ENCODE measurements around the gene TRPM4. TPM values are rescaled to one million over a fixed set of nuclear protein-coding genes. Genes with fewer than 3 reads are reported as not detected.
"Not testable (repeated sequence)": the region's sequence is repeated elsewhere in the genome, so short reads cannot be mapped to it uniquely, and the experiment has no call there.

The TRPM4 gene
- polyA plus RNA-seq, 3 donors from 2014 or later = 0.17 TPM; not detected in 2

GRCh38 chr19:49132974-49133609 lies 24.5 kb upstream of the TRPM4 start:
- Mint-ChIP-seq H3K27ac (no peak overlapping the region), H3K4me3 (peak overlapping the region in 4 of 5 donors; percentile 64 to 86 (median 76)), H3K36me3 (peaks cover 0 to 4% (median 4%) of the 10 kb centered on the region in 3 donors), H3K27me3 (ENCODE audit: low read depth in 3 of 3) (peaks cover 2 to 3% (median 3%) of the 10 kb centered on the region in 3 donors), H3K9me3 (no peaks in the 10 kb centered on the region), H3K4me1 (peaks cover 19 to 22% of the 10 kb centered on the region in 2 donors)
- DNase-seq = no peak

- Mint-ChIP-seq H3K36me3 (peaks cover 0 to 4% (median 4%) of the 10 kb centered on the region in 3 donors), H3K9me3 (no peaks in the 10 kb centered on the region), H3K4me3 (peak overlapping the region; percentile 18 to 86 (median 75)), H3K27me3 (ENCODE audit: low read depth in 3 of 3) (peaks cover 0 to 3% (median 2%) of the 10 kb centered on the region in 3 donors), H3K4me1 (peaks cover 11 to 15% of the 10 kb centered on the region in 2 donors), H3K27ac (no peak overlapping the region)
- peak in 2 of 3 donors; percentile 26 to 49 for DNase-seq
Measured at GRCh38 chr19:49133621-49134454, 23.8 kb upstream of the TRPM4 start.

- H3K27me3 Mint-ChIP-seq (ENCODE audit: low read depth in 3 of 3) = peaks cover 0 to 3% (median 2%) of the 10 kb centered on the region in 3 donors
- DNase-seq = no peak
- no peaks in the 10 kb centered on the region for H3K9me3 Mint-ChIP-seq
- H3K4me1 Mint-ChIP-seq = peaks cover 7 to 13% of the 10 kb centered on the region in 2 donors
- no peak overlapping the region for H3K27ac Mint-ChIP-seq
- H3K36me3 Mint-ChIP-seq = peaks cover 0 to 4% (median 4%) of the 10 kb centered on the region in 3 donors
- no peak overlapping the region for H3K4me3 Mint-ChIP-seq
Measured at GRCh38 chr19:49135686-49136085, 21.9 kb upstream of the TRPM4 start.

- Mint-ChIP-seq H3K4me3 (no peak overlapping the region), H3K4me1 (peaks cover 7 to 15% of the 10 kb centered on the region in 2 donors), H3K27me3 (ENCODE audit: low read depth in 3 of 3) (peaks cover 0 to 5% (median 2%) of the 10 kb centered on the region in 3 donors), H3K36me3 (peaks cover 0 to 8% (median 4%) of the 10 kb centered on the region in 3 donors), H3K9me3 (no peaks in the 10 kb centered on the region), H3K27ac (peak overlapping the region in 1 of 6 donors; percentile 30)
- no peak for DNase-seq
Measured at GRCh38 chr19:49136771-49137171, 20.8 kb upstream of the TRPM4 start.

GRCh38 chr19:49140951-49141350 lies 16.6 kb upstream of the TRPM4 start:
- peaks cover 5 to 8% (median 8%) of the 10 kb centered on the region in 3 donors for H3K27me3 Mint-ChIP-seq (ENCODE audit: low read depth in 3 of 3)
- peaks cover 0 to 8% (median 4%) of the 10 kb centered on the region in 3 donors for H3K36me3 Mint-ChIP-seq
- no peak for DNase-seq
- peak overlapping the region in 1 of 6 donors; percentile 12 for H3K27ac Mint-ChIP-seq
- H3K9me3 Mint-ChIP-seq = no peaks in the 10 kb centered on the region
- H3K4me1 Mint-ChIP-seq = peaks cover 16% of the 10 kb centered on the region in 2 donors
- H3K4me3 Mint-ChIP-seq = peak overlapping the region in 2 of 5 donors; percentile 13 to 62

- peaks cover 0 to 8% (median 4%) of the 10 kb centered on the region in 3 donors for H3K36me3 Mint-ChIP-seq
- peaks cover 5 to 10% (median 8%) of the 10 kb centered on the region in 3 donors for H3K27me3 Mint-ChIP-seq (ENCODE audit: low read depth in 3 of 3)
- peaks cover 16 to 20% of the 10 kb centered on the region in 2 donors for H3K4me1 Mint-ChIP-seq
- no peaks in the 10 kb centered on the region for H3K9me3 Mint-ChIP-seq
- H3K4me3 Mint-ChIP-seq = peak overlapping the region in 3 of 5 donors; percentile 2 to 62 (median 13)
- no peak for DNase-seq
- peak overlapping the region in 3 of 6 donors; percentile 12 to 43 (median 28) for H3K27ac Mint-ChIP-seq
Measured at GRCh38 chr19:49141352-49141751, 16.2 kb upstream of the TRPM4 start.

GRCh38 chr19:49142866-49143335 lies 14.7 kb upstream of the TRPM4 start:
- peak overlapping the region in 2 of 6 donors; percentile 4 to 17 for H3K27ac Mint-ChIP-seq

GRCh38 chr19:49145573-49146407 lies 11.8 kb upstream of the TRPM4 start:
- Mint-ChIP-seq H3K27me3 (ENCODE audit: low read depth in 3 of 3) (peaks cover 8 to 16% (median 14%) of the 10 kb centered on the region in 3 donors), H3K4me3 (peak overlapping the region in 2 of 5 donors; percentile 31 to 51)

More at GRCh38 chr19:49142866-49143335, 14.7 kb upstream of the TRPM4 start:
- peaks cover 16 to 20% of the 10 kb centered on the region in 2 donors for H3K4me1 Mint-ChIP-seq
- peak overlapping the region; percentile 70 to 83 (median 76) for H3K4me3 Mint-ChIP-seq
- peaks cover 5 to 11% (median 8%) of the 10 kb centered on the region in 3 donors for H3K27me3 Mint-ChIP-seq (ENCODE audit: low read depth in 3 of 3)
- peaks cover 0 to 4% (median 0%) of the 10 kb centered on the region in 3 donors for H3K36me3 Mint-ChIP-seq
- peak; percentile 64 to 67 (median 65) for DNase-seq
- no peaks in the 10 kb centered on the region for H3K9me3 Mint-ChIP-seq

GRCh38 chr19:49146408-49146770 lies 11.2 kb upstream of the TRPM4 start:
- not testable (repeated sequence) for H3K4me3 Mint-ChIP-seq, H3K36me3 Mint-ChIP-seq, H3K9me3 Mint-ChIP-seq, H3K27ac Mint-ChIP-seq, DNase-seq
- Mint-ChIP-seq H3K27me3 (ENCODE audit: low read depth in 3 of 3) (peaks cover 8 to 14% (median 14%) of the 10 kb centered on the region in 3 donors), H3K4me1 (peaks cover 42 to 45% of the 10 kb centered on the region in 2 donors)

More at GRCh38 chr19:49145573-49146407, 11.8 kb upstream of the TRPM4 start:
- DNase-seq = peak; percentile 69 to 75 (median 70)
- H3K9me3 Mint-ChIP-seq = no peaks in the 10 kb centered on the region
- H3K27ac Mint-ChIP-seq = peak overlapping the region in 1 of 6 donors; percentile 35
- peaks cover 38 to 40% of the 10 kb centered on the region in 2 donors for H3K4me1 Mint-ChIP-seq
- peaks cover 0 to 4% (median 0%) of the 10 kb centered on the region in 3 donors for H3K36me3 Mint-ChIP-seq

GRCh38 chr19:49148044-49148682 lies 9.4 kb upstream of the TRPM4 start:
- peak overlapping the region; percentile 61 to 85 (median 67) for H3K4me3 Mint-ChIP-seq
- H3K27me3 Mint-ChIP-seq (ENCODE audit: low read depth in 3 of 3) = peaks cover 7 to 22% (median 8%) of the 10 kb centered on the region in 3 donors

GRCh38 chr19:49148784-49149651 lies 8.6 kb upstream of the TRPM4 start:
- Mint-ChIP-seq H3K27ac (no peak overlapping the region), H3K9me3 (peaks cover 0 to 3% (median 0%) of the 10 kb centered on the region in 6 donors), H3K4me3 (peak overlapping the region; percentile 79 to 85 (median 85)), H3K4me1 (peaks cover 37 to 40% of the 10 kb centered on the region in 2 donors), H3K27me3 (ENCODE audit: low read depth in 3 of 3) (peaks cover 7 to 24% (median 10%) of the 10 kb centered on the region in 3 donors), H3K36me3 (peaks cover 0 to 1% (median 0%) of the 10 kb centered on the region in 3 donors)
- peak; percentile 82 to 84 (median 83) for DNase-seq

More at GRCh38 chr19:49148044-49148682, 9.4 kb upstream of the TRPM4 start:
- Mint-ChIP-seq H3K36me3 (no peaks in the 10 kb centered on the region), H3K9me3 (no peaks in the 10 kb centered on the region), H3K27ac (no peak overlapping the region), H3K4me1 (peaks cover 38 to 42% of the 10 kb centered on the region in 2 donors)
- no peak for DNase-seq

All from immature natural killer cell (primary cell).